Fibroblast of lung (primary cell): Measurements from ENCODE around the gene SEMG1. TPM values are rescaled to one million over a fixed set of nuclear protein-coding genes. Genes with fewer than 3 reads are reported as not detected.

ENCODE experiments used
- DNase-seq, 2 donors: peaks; one replicate each; pipeline versions ENCODE4 v3.0.0 to v3.0.0-alpha.2; 2010; ENCODE audit warnings: low read depth in 2 of 2
- H2AFZ ChIP-seq: 2 replicates; pipeline ENCODE4 v1.5.1; 2012; ENCODE audit warnings: low read length, control low read depth, inconsistent platforms
- H3K27ac ChIP-seq: 2 replicates; pipeline ENCODE4 v1.5.1; 2011; ENCODE audit warnings: low read length, control low read depth; ENCODE audit not compliant: insufficient read depth
- H3K27me3 ChIP-seq: 2 replicates; pipeline ENCODE4 v1.5.1; 2011; ENCODE audit warnings: mild to moderate bottlenecking, low read length; ENCODE audit not compliant: control insufficient read depth, insufficient read depth
- H3K36me3 ChIP-seq: 2 replicates; pipeline ENCODE4 v1.5.1; 2011; ENCODE audit warnings: low read length; ENCODE audit not compliant: control insufficient read depth, insufficient read depth
- H3K4me1 ChIP-seq: 2 replicates; pipeline ENCODE4 v1.5.1; 2011; ENCODE audit warnings: low read length; ENCODE audit not compliant: control insufficient read depth, insufficient read depth; ENCODE audit errors: extremely low read depth
- H3K4me2 ChIP-seq: 2 replicates; pipeline ENCODE4 v1.5.1; 2011; ENCODE audit warnings: low read length, control low read depth; ENCODE audit not compliant: insufficient read depth; ENCODE audit errors: extremely low read depth
- H3K4me3 ChIP-seq, 4 experiments: fragments of 200-600 bp in 1 of 4; sonication (generic) in 1 of 4; replicated peaks in 1 of 4; 2 replicates each; pipeline ENCODE4 v1.5.1; 2011 to 2016; ENCODE audit warnings: low read length in 4 of 4, low read depth in 3 of 4, mild to moderate bottlenecking in 3 of 4, control low read depth in 2 of 4, inconsistent platforms in 1 of 4, mixed read lengths in 1 of 4; ENCODE audit not compliant: insufficient read depth in 1 of 4; ENCODE audit errors: control extremely low read depth in 1 of 4
- H3K79me2 ChIP-seq: 2 replicates; pipeline ENCODE4 v1.5.1; 2012; ENCODE audit warnings: mild to moderate bottlenecking, low read length, inconsistent platforms; ENCODE audit not compliant: control insufficient read depth, insufficient read depth
- H3K9ac ChIP-seq: 2 replicates; pipeline ENCODE4 v1.5.1; 2011; ENCODE audit warnings: mild to moderate bottlenecking, low read length, control low read depth; ENCODE audit not compliant: insufficient read depth
- H3K9me3 ChIP-seq: 2 replicates; pipeline ENCODE4 v1.5.1; 2012; ENCODE audit warnings: low read depth, low read length; ENCODE audit not compliant: control insufficient read depth, insufficient read depth
- H4K20me1 ChIP-seq: 2 replicates; pipeline ENCODE4 v1.5.1; 2011; ENCODE audit warnings: low read length; ENCODE audit not compliant: control insufficient read depth, insufficient read depth; ENCODE audit errors: extremely low read depth
- EZH2 ChIP-seq: IDR thresholded peaks from 2 replicates; pipeline ENCODE4 v1.5.1; 2012; ENCODE audit warnings: low read length, control low read depth, mild to moderate bottlenecking; ENCODE audit errors: missing control alignments
- polyA plus RNA-seq, 2 donors: library from polyadenylated mRNA; depleted of rRNA in 1 of 2; stranded (reverse) in 1 of 2; unstranded in 1 of 2; fragments of >200 nt; gene quantifications; 2 replicates each; pipeline ENCODE4 v1.2.1, GENCODE V29; 2011 to 2012; ENCODE audit warnings: missing spikeins in 1 of 2
- total RNA-seq: library from RNA; depleted of rRNA; stranded (reverse); fragments of >200 nt; gene quantifications from 2 replicates; pipeline ENCODE4 v1.2.1, GENCODE V29; 2014
- TF ChIP-seq, protein P1 (sequence below), 2 donors: IDR thresholded peaks in 1 of 2; conservative IDR thresholded peaks in 1 of 2; 1 replicate in 1 of 2; 2 replicates in 1 of 2; pipeline ENCODE4 v1.5.1; 2011 to 2012; ENCODE audit warnings: low read length in 2 of 2, control low read depth in 1 of 2, inconsistent platforms in 1 of 2, low read depth in 1 of 2, mild to moderate bottlenecking in 1 of 2

The SEMG1 gene
- total and polyA plus RNA-seq, 2 donors (not counting 1 experiment from before 2014, with no cell fraction given): not detected

DNA sequence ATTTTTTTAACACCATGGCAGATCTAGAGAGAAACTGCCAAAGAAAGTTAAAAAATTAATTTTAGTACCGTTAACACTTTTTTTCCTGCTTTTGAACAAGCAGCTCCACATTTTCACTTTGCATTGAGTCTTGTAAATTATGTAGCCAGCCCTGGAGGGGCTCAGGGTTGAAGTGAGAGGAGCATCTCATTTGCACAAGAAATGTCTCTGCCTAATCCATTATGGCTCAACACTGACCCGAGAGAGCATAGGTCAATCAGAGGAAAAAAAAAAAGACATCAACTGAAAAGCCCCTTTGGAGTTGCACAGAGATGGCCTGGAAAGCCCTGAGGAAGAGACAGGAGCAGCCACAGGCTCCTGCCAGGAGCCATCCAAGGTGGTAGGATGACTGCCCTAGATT, 51.8 kb downstream of the SEMG1 start:
- H3K4me2 ChIP-seq: no peak overlapping the region
- DNase-seq: no peak
- H3K36me3 ChIP-seq: no peaks in the 10 kb centered on the region
- H4K20me1 ChIP-seq: no peaks in the 10 kb centered on the region
- no peaks in the 10 kb centered on the region for H3K9me3 ChIP-seq
- H3K79me2 ChIP-seq: no peaks in the 10 kb centered on the region
- no peak overlapping the region for H3K27ac ChIP-seq
- peaks cover 2% of the 10 kb centered on the region for H3K27me3 ChIP-seq
- no peak overlapping the region for H3K4me3 ChIP-seq
- no peaks in the 10 kb centered on the region for H3K4me1 ChIP-seq
- no peak overlapping the region for H2AFZ ChIP-seq
- no peak for TF ChIP-seq EZH2
- TF ChIP-seq, protein P1, sequence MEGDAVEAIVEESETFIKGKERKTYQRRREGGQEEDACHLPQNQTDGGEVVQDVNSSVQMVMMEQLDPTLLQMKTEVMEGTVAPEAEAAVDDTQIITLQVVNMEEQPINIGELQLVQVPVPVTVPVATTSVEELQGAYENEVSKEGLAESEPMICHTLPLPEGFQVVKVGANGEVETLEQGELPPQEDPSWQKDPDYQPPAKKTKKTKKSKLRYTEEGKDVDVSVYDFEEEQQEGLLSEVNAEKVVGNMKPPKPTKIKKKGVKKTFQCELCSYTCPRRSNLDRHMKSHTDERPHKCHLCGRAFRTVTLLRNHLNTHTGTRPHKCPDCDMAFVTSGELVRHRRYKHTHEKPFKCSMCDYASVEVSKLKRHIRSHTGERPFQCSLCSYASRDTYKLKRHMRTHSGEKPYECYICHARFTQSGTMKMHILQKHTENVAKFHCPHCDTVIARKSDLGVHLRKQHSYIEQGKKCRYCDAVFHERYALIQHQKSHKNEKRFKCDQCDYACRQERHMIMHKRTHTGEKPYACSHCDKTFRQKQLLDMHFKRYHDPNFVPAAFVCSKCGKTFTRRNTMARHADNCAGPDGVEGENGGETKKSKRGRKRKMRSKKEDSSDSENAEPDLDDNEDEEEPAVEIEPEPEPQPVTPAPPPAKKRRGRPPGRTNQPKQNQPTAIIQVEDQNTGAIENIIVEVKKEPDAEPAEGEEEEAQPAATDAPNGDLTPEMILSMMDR (conservative IDR thresholded peaks at IDR 0.05 in 1 of 2, IDR thresholded peaks at IDR 0.05 in 1 of 2; ENCODE audit: low read depth in 1 of 2, low read length in 2 of 2): no peak
- no peak overlapping the region for H3K9ac ChIP-seq

Other genes starting within 250 kb of the SEMG1 start
- 10.5 and 15.5 TPM in 2 replicates for gene TOMM34, start 246.6 kb upstream of the SEMG1 start, total RNA-seq
- gene TOMM34, start 246.6 kb upstream of the SEMG1 start, polyA plus RNA-seq: 25.6 and 58.7 TPM in 2 replicates
- gene STK4, start 240.5 kb upstream of the SEMG1 start, total RNA-seq: 22.9 and 31.7 TPM in 2 replicates
- gene STK4, start 240.5 kb upstream of the SEMG1 start, polyA plus RNA-seq: 19.0 and 23.4 TPM in 2 replicates
- gene KCNS1, start 105.9 kb upstream of the SEMG1 start, total RNA-seq: 0.26 and 0.50 TPM in 2 replicates
- gene KCNS1, start 105.9 kb upstream of the SEMG1 start, polyA plus RNA-seq: 0.24 and 0.33 TPM in 2 replicates
- not detected in 2 replicates for gene WFDC5, start 91.9 kb upstream of the SEMG1 start, total RNA-seq
- gene WFDC5, start 91.9 kb upstream of the SEMG1 start, polyA plus RNA-seq: not detected in 2 replicates
- gene WFDC12, start 82.6 kb upstream of the SEMG1 start, total RNA-seq: not detected in 2 replicates
- not detected in 2 replicates for gene WFDC12, start 82.6 kb upstream of the SEMG1 start, polyA plus RNA-seq
- not detected in 2 replicates for gene PI3, start 32.1 kb upstream of the SEMG1 start, total RNA-seq
- not detected in 2 replicates for gene PI3, start 32.1 kb upstream of the SEMG1 start, polyA plus RNA-seq
- gene SEMG2, start 14.3 kb downstream of the SEMG1 start, total RNA-seq: not detected in 2 replicates
- gene SEMG2, start 14.3 kb downstream of the SEMG1 start, polyA plus RNA-seq: not detected in 2 replicates
- 0.17 and 0.77 TPM in 2 replicates for gene SLPI, start 47.5 kb downstream of the SEMG1 start, total RNA-seq
- 3.7 TPM in 1 of 2 replicates, not detected in the other for gene SLPI, start 47.5 kb downstream of the SEMG1 start, polyA plus RNA-seq
- not detected in 2 replicates for gene RBPJL, start 99.8 kb downstream of the SEMG1 start, total RNA-seq
- gene RBPJL, start 99.8 kb downstream of the SEMG1 start, polyA plus RNA-seq: not detected in 2 replicates
- under 0.01 TPM in 2 replicates for gene MATN4, start 101.3 kb downstream of the SEMG1 start, total RNA-seq
- 0.02 and 0.06 TPM in 2 replicates for gene MATN4, start 101.3 kb downstream of the SEMG1 start, polyA plus RNA-seq
- 142 and 175 TPM in 2 replicates for gene SDC4, start 141.4 kb downstream of the SEMG1 start, total RNA-seq
- gene SDC4, start 141.4 kb downstream of the SEMG1 start, polyA plus RNA-seq: 226 and 312 TPM in 2 replicates
- 20.0 and 20.5 TPM in 2 replicates for gene SYS1, start 156.1 kb downstream of the SEMG1 start, total RNA-seq
- gene SYS1, start 156.1 kb downstream of the SEMG1 start, polyA plus RNA-seq: 21.9 and 23.4 TPM in 2 replicates
- under 0.01 TPM in 1 of 2 replicates, not detected in the other for gene TP53TG5, start 171.3 kb downstream of the SEMG1 start, total RNA-seq
- 0.14 TPM in 1 of 2 replicates, not detected in the other for gene TP53TG5, start 171.3 kb downstream of the SEMG1 start, polyA plus RNA-seq
- gene DBNDD2, start 201.3 kb downstream of the SEMG1 start, total RNA-seq: 3.9 and 4.8 TPM in 2 replicates
- 28.1 and 51.8 TPM in 2 replicates for gene DBNDD2, start 201.3 kb downstream of the SEMG1 start, polyA plus RNA-seq
- 25.8 and 26.2 TPM in 2 replicates for gene PIGT, start 209.1 kb downstream of the SEMG1 start, total RNA-seq
- 53.9 and 70.0 TPM in 2 replicates for gene PIGT, start 209.1 kb downstream of the SEMG1 start, polyA plus RNA-seq